Dermis microvascular lymphatic vessel endothelial cell (primary cell): ENCODE results near the gene NR4A2. TPM values are rescaled to one million over a fixed set of nuclear protein-coding genes. Genes with fewer than 3 reads are reported as not detected.

ENCODE experiments used
- DNase-seq, 2 donors: peaks; one replicate each; pipeline versions ENCODE4 v3.0.0 to v3.0.0-alpha.2; 2010; ENCODE audit warnings: low read depth in 2 of 2
- total RNA-seq: library from RNA; depleted of rRNA; stranded (reverse); fragments of >200 nt; gene quantifications from 2 replicates; pipeline ENCODE4 v1.2.1, GENCODE V29; 2014

Gene NR4A2
- 0.13 and 0.25 TPM in 2 replicates for total RNA-seq

GRCh38 chr2:156332534-156333273 lies at the start of gene NR4A2:
Gene NR4A2 (minus strand): TSS chr2:156332721. CDS start chr2:156330186, 2,535 bp downstream.
- DNase-seq: peak; percentile 88 to 92

GRCh38 chr2:156380117-156380645 lies 47.7 kb upstream of the NR4A2 start:
- DNase-seq: no peak

GRCh38 chr2:156379714-156380113 lies 47.2 kb upstream of the NR4A2 start:
- DNase-seq: no peak

DNA sequence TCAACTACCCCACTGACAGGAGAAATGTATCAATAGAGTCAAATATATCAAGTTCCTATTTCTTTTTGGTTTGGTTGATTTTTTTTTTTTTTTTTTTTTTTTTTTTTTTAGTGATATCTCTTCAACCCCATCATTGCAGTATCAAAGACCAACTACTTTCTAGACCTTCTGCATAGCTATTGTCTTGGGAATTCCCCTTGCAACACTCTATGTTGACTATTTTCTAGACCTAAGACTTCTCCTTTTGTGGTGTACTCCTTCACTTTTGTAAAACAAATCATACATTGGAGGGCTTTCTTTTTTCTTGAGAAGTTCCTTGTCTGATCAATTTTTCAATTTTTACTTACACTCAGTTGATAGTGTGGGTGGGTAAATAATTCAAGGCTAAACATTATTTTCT lies 46.5 kb upstream of the NR4A2 start:
- DNase-seq: no peak

GRCh38 chr2:156366753-156367152 lies 34.2 kb upstream of the NR4A2 start:
- no peak for DNase-seq

GRCh38 chr2:156363141-156363540 lies 30.6 kb upstream of the NR4A2 start:
- DNase-seq: no peak

GRCh38 chr2:156356014-156356754 lies 23.7 kb upstream of the NR4A2 start:
- no peak for DNase-seq

DNA sequence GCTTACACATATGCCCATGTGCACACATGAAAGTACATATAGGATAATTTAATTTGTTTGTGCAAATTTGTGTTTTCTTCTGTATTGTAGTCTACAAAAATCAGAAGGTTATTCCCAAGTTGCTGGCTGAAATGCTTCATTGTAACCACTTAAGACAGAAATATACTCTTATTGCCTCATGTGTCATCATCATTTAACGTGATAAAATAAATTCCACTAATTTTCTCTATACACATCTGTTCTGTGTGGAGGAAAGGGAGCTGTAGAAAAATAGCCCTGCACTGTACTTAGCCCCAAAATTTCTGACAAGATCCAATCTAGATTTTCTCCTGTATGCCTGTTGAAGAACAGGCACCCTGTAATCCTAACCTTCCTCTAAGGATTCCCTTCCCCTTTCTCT lies 20.4 kb upstream of the NR4A2 start:
- no peak for DNase-seq

DNA sequence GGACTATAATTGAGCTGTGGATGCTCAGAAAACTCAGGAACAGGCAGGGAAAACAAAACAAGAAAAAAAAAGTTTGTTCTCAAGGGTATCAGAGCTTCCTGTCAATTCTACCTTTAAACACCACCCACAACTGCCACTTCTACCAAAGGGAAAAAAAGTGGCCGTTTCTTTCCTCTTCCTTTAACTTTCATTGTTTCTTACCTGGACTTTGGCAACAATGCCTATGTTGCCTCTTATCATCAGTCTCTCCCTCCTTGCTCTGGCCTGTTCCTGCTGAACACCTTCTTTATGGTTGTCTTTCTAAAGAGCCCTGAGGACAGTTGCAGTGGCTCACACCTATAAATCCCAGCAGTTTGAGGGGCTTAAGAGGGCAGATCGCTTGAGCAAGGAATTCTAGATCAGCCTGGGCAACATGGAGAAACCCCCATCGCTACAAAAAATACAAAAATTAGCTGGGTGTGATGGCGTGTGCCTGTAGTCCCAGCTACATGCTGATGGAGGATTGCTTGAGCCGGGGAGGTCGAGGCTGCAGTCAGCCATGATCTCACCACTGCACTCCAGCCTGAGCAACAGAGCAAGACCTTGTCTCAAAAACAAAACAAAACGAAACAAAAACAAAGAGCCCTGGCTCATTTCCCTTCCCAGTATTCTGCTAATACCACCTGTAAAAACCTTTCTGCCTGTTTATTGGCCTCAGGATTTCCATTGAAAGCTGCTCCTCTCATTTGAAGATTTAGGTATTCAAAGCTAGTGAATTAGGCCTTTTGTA lies 18.0 kb upstream of the NR4A2 start:
- DNase-seq: no peak

DNA sequence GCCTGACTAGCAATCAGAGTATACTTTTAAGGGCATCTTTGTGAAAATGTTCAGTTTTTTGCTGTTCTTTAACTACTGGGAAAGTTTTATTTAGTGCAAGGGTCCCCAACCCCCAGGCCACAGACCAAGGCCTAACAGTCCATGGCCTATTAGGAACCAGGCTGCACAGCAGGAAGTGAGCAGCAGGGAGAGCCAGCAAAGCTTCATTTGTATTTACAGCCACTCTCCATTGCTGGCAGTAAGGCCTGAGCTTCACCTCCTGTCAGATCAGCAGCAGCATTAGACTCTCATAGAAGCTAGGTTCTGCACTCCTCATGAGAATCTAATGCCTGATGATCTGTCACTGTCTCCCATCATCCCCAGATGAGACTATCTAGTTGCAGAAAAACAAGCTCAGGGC lies 17.1 kb upstream of the NR4A2 start:
- DNase-seq: no peak

DNA sequence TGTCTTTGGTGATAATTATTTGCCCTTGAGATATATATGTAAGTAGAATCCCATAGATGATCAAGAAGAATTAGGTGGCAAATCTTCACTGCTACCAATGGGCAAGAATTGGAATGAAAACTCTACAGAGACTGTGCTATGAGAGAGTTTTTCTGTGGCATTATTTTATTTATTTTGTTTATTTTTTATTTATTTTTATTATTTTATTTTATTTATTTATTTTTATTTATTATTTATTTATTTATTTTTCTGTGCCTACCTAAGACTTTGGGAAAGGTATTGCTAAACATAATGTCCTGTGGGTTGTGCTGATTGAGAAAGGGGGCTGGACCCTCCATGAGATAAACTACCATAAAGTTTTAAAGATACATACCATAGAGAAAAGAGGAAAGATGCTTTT lies 16.6 kb upstream of the NR4A2 start:
- no peak for DNase-seq

DNA sequence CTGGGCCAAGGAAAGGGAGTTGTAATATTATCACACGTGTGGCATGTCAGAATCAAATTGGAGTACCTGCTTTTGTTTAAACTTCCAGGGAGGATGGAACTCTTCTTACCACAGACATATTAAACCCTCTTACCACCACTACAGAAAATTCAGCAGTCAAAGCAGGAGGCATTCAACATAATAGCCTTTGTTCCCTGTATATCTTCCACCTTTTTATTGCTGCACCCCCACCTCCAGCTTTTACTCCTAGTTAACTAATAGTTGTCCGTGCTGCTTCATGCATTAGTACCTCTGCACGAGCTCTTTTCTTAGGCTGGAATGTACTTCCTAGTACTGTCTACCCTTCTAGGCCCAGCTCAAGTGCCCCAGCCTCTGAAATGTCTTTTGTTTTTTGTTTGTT lies 14.9 kb upstream of the NR4A2 start:
- no peak for DNase-seq

DNA sequence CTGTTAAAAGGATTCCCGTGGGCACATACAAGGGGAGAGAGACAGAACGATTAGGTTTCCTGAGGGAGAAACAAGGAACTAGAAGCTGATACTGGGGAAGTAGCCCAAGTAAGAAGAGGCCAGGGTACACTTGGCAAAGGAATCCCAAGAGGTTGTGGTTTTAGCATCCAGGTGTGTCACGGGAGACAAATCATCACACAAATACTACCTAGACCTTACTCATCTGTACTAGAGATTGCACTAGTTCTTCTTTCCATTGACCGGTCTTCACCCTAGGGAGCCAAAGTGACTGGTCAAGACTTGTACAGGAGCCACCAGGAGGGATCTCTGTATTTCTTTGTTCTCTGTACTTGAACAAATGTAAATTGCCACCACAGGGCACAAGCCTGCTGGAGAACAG lies 14.2 kb upstream of the NR4A2 start:
- no peak for DNase-seq

GRCh38 chr2:156345582-156345981 lies 13.1 kb upstream of the NR4A2 start:
- no peak for DNase-seq

GRCh38 chr2:156343940-156344301 lies 11.4 kb upstream of the NR4A2 start:
- DNase-seq: no peak

DNA sequence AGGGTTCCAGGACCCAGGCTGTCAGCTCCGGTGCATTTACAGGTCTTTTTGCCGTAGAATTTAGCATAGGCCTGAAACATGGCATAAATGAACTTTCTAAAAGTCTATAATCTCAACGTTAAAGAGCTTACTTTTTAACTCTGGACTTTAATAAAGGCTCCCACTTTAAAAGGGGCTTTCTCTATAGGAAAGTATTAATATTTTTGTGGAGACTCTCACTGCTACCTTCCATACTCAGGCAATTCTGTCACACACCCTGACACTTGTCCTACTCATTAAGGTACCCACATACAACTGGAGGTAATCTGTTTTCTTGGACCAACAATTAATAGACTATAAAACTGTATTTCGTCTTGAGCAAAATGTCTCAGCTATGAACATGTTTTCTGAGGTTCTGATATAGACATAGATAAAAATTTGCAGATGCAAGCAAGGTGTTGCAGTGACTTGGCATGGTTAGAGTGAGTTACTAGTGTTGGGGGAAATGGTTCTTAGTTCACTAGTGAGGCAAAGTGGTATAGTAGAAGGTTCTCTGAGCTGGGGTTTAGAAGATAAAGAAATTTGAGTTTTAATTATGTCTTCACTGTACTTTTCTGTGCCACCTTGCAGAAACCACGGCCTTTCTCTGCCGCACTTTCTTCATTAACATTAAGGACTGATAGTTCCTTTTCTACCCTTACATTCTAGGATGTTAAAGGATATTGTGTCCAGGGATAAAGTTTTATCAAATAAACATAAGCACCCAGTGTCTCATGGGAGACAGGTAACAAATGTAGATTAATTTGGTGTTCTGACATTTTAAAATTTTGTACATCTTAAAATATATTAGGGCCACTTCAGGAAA lies 10.8 kb upstream of the NR4A2 start:
- no peak for DNase-seq

DNA sequence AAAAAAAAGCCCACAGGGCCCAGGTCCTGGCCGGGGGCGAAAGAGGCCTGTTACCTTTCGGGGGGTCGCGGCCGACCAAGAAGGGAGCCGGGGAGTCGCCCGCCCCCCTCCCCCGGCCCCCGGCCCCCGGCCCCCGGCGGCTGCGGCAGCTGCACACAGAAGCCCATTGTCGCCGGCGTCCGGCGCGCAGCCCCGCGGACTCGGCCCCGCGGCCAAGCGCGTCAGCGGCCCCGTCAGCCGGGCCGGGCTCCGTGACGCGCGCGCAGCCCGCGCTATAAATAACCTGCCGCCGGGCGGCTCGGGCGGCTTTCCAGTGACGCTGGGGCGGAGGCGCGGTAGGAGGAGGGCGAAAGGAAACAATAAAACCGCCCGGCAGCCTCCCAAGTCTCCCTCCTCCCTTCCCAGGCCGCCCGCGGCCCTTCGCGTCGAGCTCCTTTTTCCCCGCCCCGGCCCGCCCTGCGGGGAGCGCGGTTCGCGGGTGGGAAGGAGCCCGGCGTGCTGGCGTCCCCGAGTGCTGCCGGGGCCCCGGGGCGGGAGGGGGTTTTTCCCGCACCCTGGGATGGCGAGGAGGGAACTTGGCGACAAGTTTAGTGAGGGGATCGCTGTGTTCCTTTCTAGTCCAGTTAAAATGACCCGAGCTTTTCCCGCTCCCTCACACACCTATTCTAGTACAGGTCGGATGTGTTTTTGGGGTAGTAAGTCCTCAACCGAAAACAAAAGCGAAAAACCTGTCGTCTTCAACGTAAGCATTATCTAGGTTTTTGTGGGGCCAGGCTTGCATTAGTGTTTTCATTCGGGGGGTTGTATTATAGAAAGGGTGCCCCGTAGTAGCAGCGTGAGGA lies 10.0 kb upstream of the NR4A2 start:
- DNase-seq: peak; percentile 69 to 93

DNA sequence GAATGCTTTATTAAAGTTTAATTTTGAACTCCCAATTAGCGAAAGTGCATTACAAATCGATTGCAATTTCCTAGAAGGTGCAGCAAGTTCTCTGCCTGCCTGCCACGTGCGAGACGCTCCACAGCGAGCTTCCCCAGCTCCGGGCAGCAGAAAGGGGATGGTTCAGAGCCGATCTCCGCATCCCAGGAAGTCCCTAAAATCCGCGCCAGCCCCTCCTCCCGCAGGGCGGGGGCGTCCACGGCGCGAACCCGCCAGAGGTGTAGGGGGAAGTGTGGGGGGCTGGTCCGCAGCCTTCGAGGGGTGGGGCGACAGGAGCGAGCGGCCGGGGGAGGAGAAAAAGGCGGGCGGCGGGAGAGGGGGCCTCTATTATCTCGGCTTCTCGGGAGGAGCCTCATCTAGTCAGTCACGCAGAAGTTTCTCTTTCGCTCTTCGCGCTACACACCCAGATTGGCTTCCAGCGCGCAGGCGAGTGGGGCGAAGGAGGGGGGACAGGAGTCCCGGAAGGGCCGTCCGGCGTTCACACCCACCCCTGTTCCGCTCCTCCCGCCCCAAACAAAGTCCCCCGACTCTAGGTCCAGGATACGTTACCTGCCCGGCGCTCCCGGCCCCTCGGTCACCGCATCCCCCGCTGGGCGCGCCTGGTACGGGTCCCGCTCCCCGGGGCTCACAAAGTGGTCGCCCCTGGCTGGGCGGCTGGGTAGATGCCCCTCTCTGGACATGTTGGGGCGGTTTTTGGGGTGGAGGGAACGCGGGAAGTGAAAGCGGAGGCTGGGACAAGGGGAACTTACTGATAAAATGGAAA lies 9.1 kb upstream of the NR4A2 start:
- peak; percentile 80 to 90 for DNase-seq

GRCh38 chr2:156340804-156341451 lies 8.4 kb upstream of the NR4A2 start:
- DNase-seq: peak; percentile 17 to 21
